Measurements from ENCODE around the gene KNL1. TPM values are rescaled to one million over a fixed set of nuclear protein-coding genes. Genes with fewer than 3 reads are reported as not detected.

Gene KNL1
- total and polyA plus RNA-seq, 2 of the 8 experiments (the other 6 are each of a cell fraction or from before 2014, with no cell fraction given), result 4.4 to 22.5 TPM

GRCh38 chr15:40691737-40692136 is 97.7 kb downstream of the KNL1 start (continued):
- TF ChIP-seq USF2 (IDR thresholded peaks at IDR 0.05; ENCODE audit: low read length), result no peak
- TF ChIP-seq CHD1 (IDR thresholded peaks at IDR 0.05; ENCODE audit: low read depth, low read length), result no peak
- TF ChIP-seq ZNF274 (IDR thresholded peaks at IDR 0.05; ENCODE audit: borderline replicate concordance, extremely low read depth, low read length), result no peak

All from H1 (cell line).